Uterus (tissue), 2 donors: ENCODE results near the gene TMEM81.

Experiments
- POLR2A ChIP-seq, 2 donors: fragments of 450-650 bp; IDR thresholded peaks; one replicate each; pipeline ENCODE4 v1.6.1; 2016; ENCODE audit warnings: antibody characterized with exemption in 2 of 2, mild to moderate bottlenecking in 1 of 2, moderate library complexity in 1 of 2
- TF ChIP-seq, protein P1 (sequence below), 4 experiments: fragments of 200-600 bp in 2 of 4; fragments of 450-650 bp in 2 of 4; sonication (generic) in 2 of 4; IDR thresholded peaks; one replicate each; pipeline ENCODE4 v1.5.1; 2016 to 2019; ENCODE audit warnings: antibody characterized with exemption in 4 of 4, mild to moderate bottlenecking in 2 of 4, moderate library complexity in 1 of 4

DNA sequence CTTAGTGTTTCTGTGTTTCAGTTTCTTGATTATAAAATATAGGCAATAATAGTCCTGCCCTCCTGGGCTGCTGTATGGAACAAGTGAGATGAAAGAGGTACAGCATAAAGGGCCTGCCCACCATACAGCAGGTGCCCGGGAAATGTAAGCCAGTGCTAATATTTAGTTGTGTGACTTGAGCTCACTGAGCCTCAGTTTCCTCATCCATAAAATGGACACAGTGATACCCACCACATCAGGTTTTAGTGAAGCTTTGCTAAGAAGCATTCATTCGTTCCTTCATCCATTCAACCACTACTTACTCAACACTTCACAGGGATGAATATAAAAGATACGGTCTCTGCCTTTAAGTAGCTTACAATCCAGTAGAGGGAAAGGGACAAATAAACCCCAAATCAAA lies 21.4 kb downstream of the TMEM81 start:
- TF ChIP-seq, protein P1, sequence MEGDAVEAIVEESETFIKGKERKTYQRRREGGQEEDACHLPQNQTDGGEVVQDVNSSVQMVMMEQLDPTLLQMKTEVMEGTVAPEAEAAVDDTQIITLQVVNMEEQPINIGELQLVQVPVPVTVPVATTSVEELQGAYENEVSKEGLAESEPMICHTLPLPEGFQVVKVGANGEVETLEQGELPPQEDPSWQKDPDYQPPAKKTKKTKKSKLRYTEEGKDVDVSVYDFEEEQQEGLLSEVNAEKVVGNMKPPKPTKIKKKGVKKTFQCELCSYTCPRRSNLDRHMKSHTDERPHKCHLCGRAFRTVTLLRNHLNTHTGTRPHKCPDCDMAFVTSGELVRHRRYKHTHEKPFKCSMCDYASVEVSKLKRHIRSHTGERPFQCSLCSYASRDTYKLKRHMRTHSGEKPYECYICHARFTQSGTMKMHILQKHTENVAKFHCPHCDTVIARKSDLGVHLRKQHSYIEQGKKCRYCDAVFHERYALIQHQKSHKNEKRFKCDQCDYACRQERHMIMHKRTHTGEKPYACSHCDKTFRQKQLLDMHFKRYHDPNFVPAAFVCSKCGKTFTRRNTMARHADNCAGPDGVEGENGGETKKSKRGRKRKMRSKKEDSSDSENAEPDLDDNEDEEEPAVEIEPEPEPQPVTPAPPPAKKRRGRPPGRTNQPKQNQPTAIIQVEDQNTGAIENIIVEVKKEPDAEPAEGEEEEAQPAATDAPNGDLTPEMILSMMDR (IDR thresholded peaks at IDR 0.05), result no peak
- TF ChIP-seq POLR2A (IDR thresholded peaks at IDR 0.05), result no peak
